Measurements from ENCODE around the gene CRYGD.
"Not testable (repeated sequence)": the region's sequence is repeated elsewhere in the genome, so short reads cannot be mapped to it uniquely, and the experiment has no call there.

Gene CRYGD

GRCh38 chr2:208129744-208130711, 5.7 kb upstream of the CRYGD start, which contains the start of gene CRYGC:
CRYGC (minus strand) TSS chr2:208129828; CDS start chr2:208129792, 36 bp downstream.
- DNase-seq = no peak

DNA sequence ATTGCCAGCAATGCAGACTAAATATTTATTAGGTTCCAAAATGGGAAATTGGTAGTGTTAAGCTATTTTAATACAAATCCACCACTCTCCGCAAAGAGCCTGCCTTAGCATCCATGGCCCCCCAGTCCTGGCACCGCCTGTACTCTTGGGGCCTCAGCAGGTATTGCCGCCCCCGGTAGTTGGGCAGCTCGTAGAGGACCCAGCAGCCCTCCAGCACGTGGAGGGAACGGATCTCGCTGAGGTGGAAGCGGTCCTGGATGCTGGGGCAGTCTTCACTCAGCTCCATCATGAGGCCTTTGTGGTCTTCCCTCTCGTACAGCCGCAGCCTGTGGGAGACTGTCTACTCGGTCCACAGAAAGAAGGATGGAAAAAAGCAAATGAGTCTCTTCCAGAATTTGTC, 3.8 kb upstream of the CRYGD start:
- DNase-seq = no peak

DNA sequence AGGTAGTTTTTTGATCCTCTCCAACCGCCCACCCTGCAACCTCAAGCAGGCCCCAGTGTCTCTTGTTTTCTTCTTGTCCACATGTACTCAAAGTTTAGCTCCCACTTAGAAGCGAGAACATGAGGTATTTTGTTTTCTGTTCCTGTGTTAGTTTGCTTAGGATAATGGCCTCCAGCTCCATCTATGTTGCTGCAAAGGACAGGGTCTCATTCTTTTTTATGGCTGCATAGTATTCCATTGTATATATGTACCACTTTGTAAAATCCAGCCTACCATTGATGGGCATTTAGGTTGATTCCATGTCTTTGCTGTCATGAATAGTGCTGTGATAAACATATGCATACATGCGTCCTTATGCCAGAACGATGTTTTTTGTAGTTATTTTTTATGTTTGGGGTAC, 2.8 kb upstream of the CRYGD start:
- no peak for DNase-seq

DNA sequence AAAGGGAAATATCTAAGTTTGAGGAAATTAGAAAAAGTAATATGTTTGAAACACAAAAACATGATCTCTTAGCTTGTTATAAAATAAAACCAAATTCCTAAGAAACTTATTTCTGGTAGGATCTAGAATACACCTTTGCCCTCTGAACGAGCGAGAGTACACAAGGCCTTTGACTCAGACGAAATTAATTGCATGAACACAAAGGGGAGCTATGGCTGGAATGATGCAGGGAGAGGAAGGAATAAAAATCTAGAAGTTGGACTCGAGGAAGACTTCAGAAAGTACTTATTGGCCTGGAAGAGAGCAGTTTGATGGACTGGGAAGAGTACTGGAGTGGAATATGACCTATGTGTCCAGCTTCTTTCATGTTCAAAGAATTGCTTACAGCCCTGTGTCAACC, 927 bp upstream of the CRYGD start:
- DNase-seq = no peak

GRCh38 chr2:208122248-208122647, 2.1 kb downstream of the CRYGD start:
- no peak for DNase-seq

DNA sequence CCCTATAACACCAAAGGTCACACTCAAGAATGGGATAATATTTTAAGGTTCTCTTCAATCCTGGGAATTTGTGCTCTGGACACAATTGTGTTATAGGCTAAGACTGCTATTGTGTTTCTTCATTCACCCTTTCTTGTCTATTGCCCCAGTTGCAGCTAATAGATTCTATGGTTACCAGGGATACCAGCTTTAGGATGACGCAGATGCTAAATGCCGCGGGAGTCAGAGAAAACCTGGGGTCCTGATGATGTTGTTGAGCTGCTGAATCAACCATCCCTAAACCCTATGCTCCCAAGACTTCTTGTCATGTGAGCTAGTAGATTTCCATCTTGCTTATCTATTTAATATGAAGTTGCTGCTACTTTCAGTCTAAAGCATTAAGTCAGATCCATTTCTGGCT, 5.4 kb downstream of the CRYGD start:
- DNase-seq = no peak

DNA sequence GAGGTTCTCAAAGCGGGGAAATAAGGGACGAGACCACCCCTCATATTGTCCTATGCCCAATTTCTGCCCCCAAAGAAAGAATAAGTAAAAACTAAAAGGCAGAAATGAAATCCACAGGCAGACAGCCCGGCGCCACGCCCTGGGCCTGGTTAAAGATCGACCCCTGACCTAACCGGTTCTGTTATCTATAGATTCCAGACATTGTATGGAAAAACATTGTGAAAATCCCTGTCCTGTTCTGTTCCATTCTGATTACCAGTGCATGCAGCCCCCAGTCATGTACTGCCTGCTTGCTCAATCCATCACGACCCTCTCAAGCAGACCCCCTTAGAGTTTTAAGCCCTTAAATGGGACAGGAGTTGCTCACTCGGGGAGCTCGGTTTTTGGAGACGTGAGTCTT, 6.9 kb downstream of the CRYGD start:
- DNase-seq = not testable (repeated sequence)

DNA sequence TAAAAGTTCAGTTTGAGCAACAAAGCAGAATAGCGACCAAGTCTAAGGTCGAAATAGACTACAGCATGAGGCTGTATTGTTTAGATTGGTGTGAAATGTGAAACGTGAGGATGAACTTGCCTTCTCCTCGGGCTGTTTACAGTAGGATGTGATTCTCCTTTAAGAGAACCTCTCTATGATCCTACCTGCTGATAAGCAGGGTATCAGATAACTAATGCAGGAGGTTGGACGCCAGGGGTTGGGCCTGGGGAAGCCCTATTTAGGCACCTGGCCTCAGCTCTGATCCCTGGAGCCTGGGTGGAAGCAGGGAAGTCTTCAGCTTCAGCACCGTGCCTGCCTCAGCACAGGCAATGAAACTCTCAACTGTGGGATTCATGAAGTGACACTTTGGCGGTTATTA, 11.4 kb downstream of the CRYGD start:
- DNase-seq = no peak

DNA sequence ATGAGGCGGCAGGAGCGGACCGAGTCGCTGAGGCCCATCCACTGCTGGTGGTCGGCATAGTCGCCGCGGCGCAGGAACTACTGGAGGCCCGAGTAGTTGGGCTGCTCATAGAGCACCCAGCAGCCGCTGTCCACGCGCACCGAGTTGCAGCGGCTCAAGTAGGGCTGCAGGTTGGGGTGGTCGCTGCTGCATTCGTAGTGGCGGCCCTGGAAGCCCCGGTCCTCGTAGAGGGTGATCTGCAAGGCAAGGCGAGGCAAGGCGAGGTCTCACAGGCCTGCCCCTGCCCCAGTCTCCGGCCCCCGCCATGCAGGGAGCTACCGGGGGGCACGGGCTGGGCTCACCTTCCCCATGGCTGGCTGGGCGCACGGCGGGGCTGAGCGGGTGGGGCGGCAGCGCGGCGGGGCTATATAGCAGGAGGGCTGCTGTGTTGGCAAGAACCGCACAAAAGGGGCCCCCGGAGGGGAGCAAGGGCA, 12.0 kb downstream of the CRYGD start:
- DNase-seq = not testable (repeated sequence)

- DNase-seq = no peak
These were observed 20.7 kb downstream of the CRYGD start for GRCh38 chr2:208103616-208104015.

GRCh38 chr2:208101716-208102631, 22.4 kb downstream of the CRYGD start:
- no peak for DNase-seq

DNA sequence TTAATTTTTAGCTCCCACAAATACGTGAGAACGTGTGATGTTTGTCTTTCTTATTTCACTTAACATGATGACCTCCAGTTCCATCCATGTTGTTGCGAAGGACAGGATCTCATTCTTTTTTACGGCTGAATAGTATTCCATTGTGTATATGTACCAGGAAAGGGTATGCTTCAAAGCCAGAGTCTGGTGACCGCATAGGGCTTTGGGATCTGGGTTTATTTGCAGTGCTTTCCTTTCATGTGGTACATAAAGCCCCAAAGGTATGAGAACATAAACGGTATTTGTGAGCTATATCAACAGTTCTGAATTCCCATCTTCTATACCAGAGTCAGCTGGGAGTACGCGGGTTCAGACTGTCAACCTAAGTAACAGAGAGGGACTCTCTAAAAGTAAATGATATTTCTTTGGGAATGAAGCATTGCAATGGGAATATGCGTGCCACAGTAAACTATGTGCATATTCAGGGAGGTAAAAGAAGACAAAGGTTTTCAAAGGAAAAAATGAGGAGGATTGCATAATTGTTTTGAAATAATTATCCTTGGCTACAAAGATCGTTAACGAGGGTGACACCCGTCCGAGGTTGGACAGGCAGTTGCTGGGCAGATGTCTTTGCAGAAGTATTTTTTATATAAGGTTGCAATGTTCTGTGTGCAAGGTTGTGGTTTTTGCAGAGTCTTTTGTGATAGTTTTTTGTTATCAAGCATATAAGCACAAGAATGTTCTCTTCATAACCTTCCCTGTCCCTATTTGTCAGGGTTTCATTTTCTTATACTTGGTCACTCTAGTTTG, 24.4 kb downstream of the CRYGD start:
- no peak for DNase-seq

GRCh38 chr2:208098701-208099100, 25.6 kb downstream of the CRYGD start:
- DNase-seq = not testable (repeated sequence)

- DNase-seq = no peak
These were observed 26.1 kb downstream of the CRYGD start for GRCh38 chr2:208098267-208098666.

GRCh38 chr2:208097801-208098200, 26.5 kb downstream of the CRYGD start:
- DNase-seq = no peak

GRCh38 chr2:208097313-208097712, 27.0 kb downstream of the CRYGD start:
- no peak for DNase-seq

DNA sequence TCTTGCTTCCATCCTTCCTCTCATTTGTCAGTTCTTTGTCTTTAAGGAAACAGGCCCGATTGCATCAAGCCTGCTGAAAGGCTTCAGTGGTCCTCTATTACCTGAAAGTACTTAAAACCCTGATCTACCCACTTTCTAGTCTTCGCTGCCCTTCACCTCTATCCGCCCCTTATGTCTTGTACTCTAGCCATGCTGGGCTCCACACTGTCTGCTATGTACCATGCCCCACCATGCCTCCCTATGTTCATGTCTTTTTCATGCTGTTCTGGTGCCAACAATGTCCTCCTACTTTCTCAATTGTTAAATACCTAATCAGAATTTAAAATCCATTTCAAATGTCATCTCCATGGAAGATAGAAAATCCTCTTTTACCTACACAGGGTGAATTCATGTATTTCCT, 28.2 kb downstream of the CRYGD start:
- no peak for DNase-seq

DNA sequence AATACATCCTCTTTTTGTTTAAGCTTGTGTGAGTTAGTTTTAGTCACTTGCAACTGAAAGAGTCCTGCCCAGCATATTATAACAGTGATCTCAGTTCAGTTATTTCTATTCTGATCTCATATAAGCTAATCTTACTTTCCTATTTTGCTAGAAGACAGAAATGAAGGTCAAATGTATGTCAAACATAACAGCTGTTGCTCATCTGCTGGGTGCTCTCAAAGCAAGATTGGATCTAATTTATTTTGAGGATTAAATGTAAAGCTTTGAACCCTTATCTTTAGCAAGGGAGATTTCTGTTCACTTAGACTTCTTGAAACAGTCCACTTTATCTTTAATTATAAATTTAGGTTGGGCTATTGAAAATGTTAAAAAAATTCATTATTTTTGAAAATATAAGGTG, 31.2 kb downstream of the CRYGD start:
- DNase-seq = no peak

- no peak for DNase-seq
These were observed 32.1 kb downstream of the CRYGD start for GRCh38 chr2:208092093-208092832.

- no peak for DNase-seq
These were observed 33.9 kb downstream of the CRYGD start for GRCh38 chr2:208090420-208090819.

DNA sequence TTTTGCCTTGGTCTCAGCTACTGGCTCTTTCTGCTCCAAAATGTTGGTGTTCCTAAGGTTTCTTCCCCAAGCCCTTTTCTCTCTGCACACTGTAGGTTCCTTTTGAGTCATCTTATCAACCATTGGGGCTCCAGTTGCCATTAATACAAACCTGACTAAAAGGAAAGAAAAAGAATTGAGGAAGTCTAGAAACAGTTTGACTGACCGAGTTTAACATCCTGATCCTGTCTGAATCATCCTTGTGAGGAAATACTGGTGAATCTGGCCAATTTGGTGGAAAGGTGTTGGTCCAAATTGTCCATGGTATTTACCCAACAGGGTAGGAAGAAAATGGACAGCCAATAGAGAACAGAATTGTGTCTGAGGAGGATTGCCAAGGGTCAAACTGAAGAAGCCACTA, 38.3 kb downstream of the CRYGD start:
- no peak for DNase-seq

- no peak for DNase-seq
These were observed 40.5 kb downstream of the CRYGD start for GRCh38 chr2:208083807-208084206.

Data from stimulated activated CD4-positive, alpha-beta T cell treated with anti-CD3 and anti-CD28 coated beads, Interleukin-4, amount 100 ng/mL, for 4 hours (primary cell).